SK-N-SH (cell line): Measurements from ENCODE around the gene SH3D21.

ENCODE experiments used
- CHD2 ChIP-seq: fragments of 150-350 bp; IDR thresholded peaks from 2 replicates; pipeline ENCODE4 v1.6.1; 2018; ENCODE audit warnings: low read length; ENCODE audit not compliant: partially characterized antibody
- CTCF ChIP-seq: fragments of 200-600 bp; sonication (generic); IDR thresholded peaks from 2 replicates; pipeline ENCODE4 v1.6.1; 2017; ENCODE audit warnings: antibody characterized with exemption, mild to moderate bottlenecking, moderate library complexity
- NFIC ChIP-seq: IDR thresholded peaks from 2 replicates; pipeline ENCODE4 v1.4.0; 2012; ENCODE audit warnings: borderline replicate concordance
- RAD21 ChIP-seq: IDR thresholded peaks from 2 replicates; pipeline ENCODE4 v1.6.1; 2012; ENCODE audit warnings: mild to moderate bottlenecking, low read length
- RFX5 ChIP-seq: IDR thresholded peaks from 2 replicates; pipeline ENCODE4 v1.6.1; 2012; ENCODE audit warnings: mild to moderate bottlenecking, improper control_type of control experiment, low read length
- ZBTB33 ChIP-seq: IDR thresholded peaks from 2 replicates; pipeline ENCODE4 v1.4.0; 2012; ENCODE audit warnings: low read depth, borderline replicate concordance

DNA sequence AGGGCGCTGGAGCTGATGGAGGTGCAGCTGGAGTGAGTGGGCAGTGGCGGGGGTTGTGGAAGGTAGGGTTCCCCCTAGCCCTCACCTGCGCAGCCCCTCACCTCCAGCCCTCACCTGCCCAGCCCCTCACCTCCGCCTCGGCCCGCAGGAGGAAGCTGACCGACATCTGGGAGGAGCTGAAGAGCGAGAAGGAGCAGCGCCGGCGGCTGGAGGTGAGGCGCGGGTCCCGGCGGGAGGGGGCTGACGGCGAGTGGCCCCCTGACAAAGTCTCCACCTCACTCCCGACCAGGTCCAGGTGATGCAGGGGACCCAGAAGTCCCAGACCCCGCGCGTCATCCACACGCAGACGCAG, 14.6 kb downstream of the SH3D21 start:
- no peak for TF ChIP-seq ZBTB33
- TF ChIP-seq NFIC = no peak
- no peak for TF ChIP-seq CHD2
- no peak for TF ChIP-seq RFX5
- no peak for TF ChIP-seq CTCF
- TF ChIP-seq RAD21 = no peak
